GM12864 (cell line): ENCODE results near the gene DNAAF2.

ENCODE experiments used
- DNase-seq: peaks from one replicate; pipeline ENCODE4 v3.0.0-alpha.2; 2011; ENCODE audit warnings: low read depth
- H3K4me3 ChIP-seq: 2 replicates; pipeline ENCODE4 v1.5.1; 2011; ENCODE audit warnings: mild to moderate bottlenecking, low read depth, low read length, control low read depth
- TF ChIP-seq, protein P1 (sequence below): IDR thresholded peaks from 2 replicates; pipeline ENCODE4 v1.5.1; 2011; ENCODE audit warnings: low read depth, mild to moderate bottlenecking, moderate library complexity, low read length, control low read depth, inconsistent platforms; ENCODE audit errors: missing control alignments

The DNAAF2 gene

DNA sequence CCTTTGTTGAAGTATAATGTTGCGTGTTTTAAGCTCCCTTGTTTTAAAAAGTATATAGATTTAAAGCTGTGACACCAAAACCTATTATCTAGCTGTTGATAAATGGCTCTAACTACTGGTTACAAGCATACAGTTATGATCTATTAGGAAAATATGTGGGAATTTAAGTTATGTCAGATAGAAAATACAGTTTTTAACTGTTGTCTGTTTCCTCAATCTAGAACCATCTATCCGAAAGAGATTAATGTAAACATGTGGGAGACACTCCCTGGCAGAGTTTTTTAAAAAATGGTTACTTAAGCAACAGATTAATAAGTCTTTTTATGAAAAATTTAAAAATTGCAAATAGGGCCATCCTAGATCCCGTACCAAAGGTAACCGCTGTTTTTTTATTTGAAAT, 22.8 kb downstream of the DNAAF2 start:
- DNase-seq = no peak
- TF ChIP-seq, protein P1, sequence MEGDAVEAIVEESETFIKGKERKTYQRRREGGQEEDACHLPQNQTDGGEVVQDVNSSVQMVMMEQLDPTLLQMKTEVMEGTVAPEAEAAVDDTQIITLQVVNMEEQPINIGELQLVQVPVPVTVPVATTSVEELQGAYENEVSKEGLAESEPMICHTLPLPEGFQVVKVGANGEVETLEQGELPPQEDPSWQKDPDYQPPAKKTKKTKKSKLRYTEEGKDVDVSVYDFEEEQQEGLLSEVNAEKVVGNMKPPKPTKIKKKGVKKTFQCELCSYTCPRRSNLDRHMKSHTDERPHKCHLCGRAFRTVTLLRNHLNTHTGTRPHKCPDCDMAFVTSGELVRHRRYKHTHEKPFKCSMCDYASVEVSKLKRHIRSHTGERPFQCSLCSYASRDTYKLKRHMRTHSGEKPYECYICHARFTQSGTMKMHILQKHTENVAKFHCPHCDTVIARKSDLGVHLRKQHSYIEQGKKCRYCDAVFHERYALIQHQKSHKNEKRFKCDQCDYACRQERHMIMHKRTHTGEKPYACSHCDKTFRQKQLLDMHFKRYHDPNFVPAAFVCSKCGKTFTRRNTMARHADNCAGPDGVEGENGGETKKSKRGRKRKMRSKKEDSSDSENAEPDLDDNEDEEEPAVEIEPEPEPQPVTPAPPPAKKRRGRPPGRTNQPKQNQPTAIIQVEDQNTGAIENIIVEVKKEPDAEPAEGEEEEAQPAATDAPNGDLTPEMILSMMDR = no peak
- H3K4me3 ChIP-seq = no peak overlapping the region

- TF ChIP-seq, protein P1 = no peak
- DNase-seq = no peak
Measured at GRCh38 chr14:49607583-49607982, 27.5 kb downstream of the DNAAF2 start.

DNA sequence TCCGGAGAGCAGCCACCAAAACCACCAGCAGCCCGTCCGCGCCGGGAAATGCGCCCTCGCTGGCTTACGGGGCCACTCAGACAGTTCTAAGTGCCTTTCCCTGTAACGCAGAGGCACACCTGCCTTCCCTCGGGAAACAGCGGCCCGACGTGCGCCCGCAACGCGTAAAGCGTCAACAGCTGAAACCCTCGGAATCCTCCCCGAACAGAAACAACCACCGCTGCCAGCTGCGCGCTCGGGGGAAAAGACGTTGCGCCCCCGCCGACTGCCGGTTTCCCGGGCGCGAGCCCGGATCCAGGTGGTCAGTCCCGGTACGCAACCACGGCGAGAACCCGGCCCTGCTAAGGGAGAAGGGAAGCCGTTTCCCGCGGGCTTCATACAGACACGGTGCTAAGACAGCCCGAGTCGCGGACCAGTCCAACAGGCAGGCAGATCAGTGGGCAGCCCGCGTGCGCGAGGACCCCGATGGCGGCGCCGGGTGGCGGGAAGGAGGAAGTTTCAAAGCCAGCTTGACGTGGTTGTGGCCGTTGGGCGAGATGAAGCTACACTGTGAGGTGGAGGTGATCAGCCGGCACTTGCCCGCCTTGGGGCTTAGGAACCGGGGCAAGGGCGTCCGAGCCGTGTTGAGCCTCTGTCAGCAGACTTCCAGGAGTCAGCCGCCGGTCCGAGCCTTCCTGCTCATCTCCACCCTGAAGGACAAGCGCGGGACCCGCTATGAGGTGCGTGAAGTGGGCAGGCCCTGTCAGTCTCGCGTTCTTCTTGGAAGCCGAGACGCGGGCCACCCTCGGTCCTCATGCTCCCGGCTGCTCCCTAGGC, 36.4 kb downstream of the DNAAF2 start, which contains the start of gene LRR1:
LRR1 (plus strand) TSS at position 456 of the 816 bp plus-strand sequence; CDS start at position 537, 81 bp downstream.
- peak within 1 kb of the TSS; percentile 92 for H3K4me3 ChIP-seq
- TF ChIP-seq, protein P1 = no peak
- no peak for DNase-seq

More at GRCh38 chr14:49607583-49607982, 27.5 kb downstream of the DNAAF2 start:
- no peak overlapping the region for H3K4me3 ChIP-seq

GRCh38 chr14:49598189-49598484, 36.9 kb downstream of the DNAAF2 start:
- TF ChIP-seq, protein P1 = no peak
- peak overlapping the region; percentile 92 for H3K4me3 ChIP-seq
- DNase-seq = no peak

DNA sequence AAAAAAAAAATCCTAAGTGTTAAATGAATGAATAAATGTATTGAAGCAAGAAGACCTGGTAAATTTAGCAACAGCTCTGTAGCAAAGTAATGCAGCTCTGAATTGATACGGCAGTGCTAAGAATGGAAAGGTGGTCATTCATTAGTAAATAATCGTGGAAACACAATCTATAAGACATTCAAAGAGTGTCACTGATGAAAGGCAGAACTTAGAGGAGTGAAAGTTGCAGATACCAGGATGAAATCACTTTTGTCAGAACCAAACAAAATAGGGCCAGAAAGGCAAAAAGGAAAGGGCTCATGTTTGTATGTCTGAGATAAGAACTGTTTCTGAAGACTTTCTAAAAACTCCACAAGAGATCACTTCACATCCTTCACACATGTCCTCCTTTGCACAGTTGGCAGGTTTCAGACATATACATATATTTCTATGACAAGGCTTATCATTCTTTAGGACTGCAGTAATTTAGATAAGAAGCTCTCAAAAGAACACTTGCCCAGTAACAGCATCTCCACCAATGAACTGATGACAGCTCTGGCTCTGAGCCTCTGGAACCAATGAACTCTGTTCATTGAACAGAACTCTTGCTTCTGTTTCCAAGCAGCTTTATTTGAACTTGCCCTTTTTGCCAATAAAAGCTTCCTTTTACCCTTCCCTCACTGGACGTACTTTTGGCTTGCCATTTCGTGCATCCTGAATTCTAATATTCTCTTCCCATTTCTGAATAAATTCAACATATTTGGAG, 40.5 kb downstream of the DNAAF2 start:
- no peak overlapping the region; the same call in 1 of the 2 replicates for H3K4me3 ChIP-seq
- TF ChIP-seq, protein P1 = no peak
- DNase-seq = peak; percentile 72

- TF ChIP-seq, protein P1 = peak; percentile 3
- no peak for DNase-seq
- peak overlapping the region; percentile 32; the same call in 1 of the 2 replicates for H3K4me3 ChIP-seq
Measured at GRCh38 chr14:49593016-49593415, 42.0 kb downstream of the DNAAF2 start.
